Uterus (tissue), 2 donors: Measurements from ENCODE around the gene MUSK.

Source experiments
- POLR2A ChIP-seq, 2 donors: fragments of 450-650 bp; IDR thresholded peaks; one replicate each; pipeline ENCODE4 v1.6.1; 2016; ENCODE audit warnings: antibody characterized with exemption in 2 of 2, mild to moderate bottlenecking in 1 of 2, moderate library complexity in 1 of 2
- TF ChIP-seq, protein P1 (sequence below), 4 experiments: fragments of 200-600 bp in 2 of 4; fragments of 450-650 bp in 2 of 4; sonication (generic) in 2 of 4; IDR thresholded peaks; one replicate each; pipeline ENCODE4 v1.5.1; 2016 to 2019; ENCODE audit warnings: antibody characterized with exemption in 4 of 4, mild to moderate bottlenecking in 2 of 4, moderate library complexity in 1 of 4

DNA sequence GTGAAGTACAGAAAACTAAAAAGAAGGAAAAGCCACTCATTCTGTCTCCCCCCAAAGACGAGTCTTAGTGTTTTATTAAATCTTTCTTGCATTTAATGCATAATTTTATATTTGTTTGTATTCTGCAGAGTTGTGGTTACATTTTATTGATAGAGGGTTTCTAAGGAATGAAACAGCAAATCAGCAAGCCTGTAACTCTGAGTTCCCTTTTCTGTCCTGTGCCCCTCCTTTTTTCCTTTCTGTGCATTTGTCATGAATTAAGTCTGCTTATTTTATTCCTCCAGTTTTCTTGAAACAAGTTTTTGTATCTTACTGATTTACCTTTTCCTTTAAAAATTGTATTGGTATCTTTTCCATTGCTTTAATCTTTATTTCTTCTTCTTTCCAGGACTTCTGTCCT lies 132.8 kb downstream of the MUSK start:
- TF ChIP-seq, protein P1, sequence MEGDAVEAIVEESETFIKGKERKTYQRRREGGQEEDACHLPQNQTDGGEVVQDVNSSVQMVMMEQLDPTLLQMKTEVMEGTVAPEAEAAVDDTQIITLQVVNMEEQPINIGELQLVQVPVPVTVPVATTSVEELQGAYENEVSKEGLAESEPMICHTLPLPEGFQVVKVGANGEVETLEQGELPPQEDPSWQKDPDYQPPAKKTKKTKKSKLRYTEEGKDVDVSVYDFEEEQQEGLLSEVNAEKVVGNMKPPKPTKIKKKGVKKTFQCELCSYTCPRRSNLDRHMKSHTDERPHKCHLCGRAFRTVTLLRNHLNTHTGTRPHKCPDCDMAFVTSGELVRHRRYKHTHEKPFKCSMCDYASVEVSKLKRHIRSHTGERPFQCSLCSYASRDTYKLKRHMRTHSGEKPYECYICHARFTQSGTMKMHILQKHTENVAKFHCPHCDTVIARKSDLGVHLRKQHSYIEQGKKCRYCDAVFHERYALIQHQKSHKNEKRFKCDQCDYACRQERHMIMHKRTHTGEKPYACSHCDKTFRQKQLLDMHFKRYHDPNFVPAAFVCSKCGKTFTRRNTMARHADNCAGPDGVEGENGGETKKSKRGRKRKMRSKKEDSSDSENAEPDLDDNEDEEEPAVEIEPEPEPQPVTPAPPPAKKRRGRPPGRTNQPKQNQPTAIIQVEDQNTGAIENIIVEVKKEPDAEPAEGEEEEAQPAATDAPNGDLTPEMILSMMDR (IDR thresholded peaks at IDR 0.05), result no peak
- no peak for TF ChIP-seq POLR2A (IDR thresholded peaks at IDR 0.05)
